GM12878 (cell line): ENCODE data around the gene CFAP65. TPM values are rescaled to one million over a fixed set of nuclear protein-coding genes. Genes with fewer than 3 reads are reported as not detected.

Source experiments
- ATAC-seq: fragments of 200-7000 bp; cut with Tn5 transposase; 3 replicates; pipeline ENCODE4 v1.9.1; 2020; ENCODE audit warnings: mild to moderate bottlenecking, moderate library complexity
- BruUV-seq: library from RNA; stranded (reverse); fragments of 400-500 nt; replicated peaks from 2 replicates; lab custom pipeline; 2021; lab: Mats Ljungman, UMichigan
- CTCF ChIA-PET: fragments of 300-600 bp; sonication (Branson Sonifier 250); formaldehyde crosslinking; extraction: SDS; loops from one replicate; lab custom pipeline; 2021; ENCODE audit warnings: inconsistent platforms; lab: Yijun Ruan, JAX
- POLR2A ChIA-PET: fragments of 350-600 bp; formaldehyde crosslinking; extraction: SDS; loops from one replicate; lab custom pipeline; 2021; ENCODE audit warnings: inconsistent platforms; lab: Charles Lee
- RAD21 ChIA-PET: fragments of 300-600 bp; sonication (Branson Sonifier 250); formaldehyde crosslinking; loops from one replicate; lab custom pipeline; 2023; ENCODE audit warnings: antibody characterized with exemption; ENCODE audit not compliant: unreplicated experiment; lab: Charles Lee
- SMC1A ChIA-PET: fragments of 300-600 bp; sonication (Branson Sonifier 250); formaldehyde crosslinking; loops from one replicate; lab custom pipeline; 2023; ENCODE audit not compliant: unreplicated experiment, uncharacterized antibody; lab: Charles Lee
- DNase-seq: peaks from one replicate; pipeline ENCODE4 v3.0.0-alpha.2; 2011; ENCODE audit warnings: low read depth, low spot score
- FAIRE-seq: peaks from 3 replicates; lab custom pipeline; 2011; peaks lifted over from hg19 to GRCh38; lab: Jason Lieb, UNC
- H2AFZ ChIP-seq: 2 replicates; pipeline ENCODE4 v1.6.0; 2011; ENCODE audit warnings: low read depth, low read length, control low read depth; ENCODE audit not compliant: control insufficient read depth
- H3K27ac ChIP-seq: 2 replicates; pipeline ENCODE4 v1.5.1; 2011; ENCODE audit warnings: control low read depth; ENCODE audit not compliant: control insufficient read depth, insufficient read depth
- H3K27me3 ChIP-seq, 2 experiments: replicated peaks in 1 of 2; 2 replicates each; pipeline versions ENCODE4 v1.6.0 to v1.6.1; 2011; ENCODE audit warnings: low read length in 1 of 2; ENCODE audit not compliant: control insufficient read depth in 2 of 2, insufficient read depth in 2 of 2
- H3K36me3 ChIP-seq, 2 experiments: 2 replicates each; pipeline ENCODE4 v1.5.1; 2011; ENCODE audit warnings: low read length in 1 of 2; ENCODE audit not compliant: control insufficient read depth in 2 of 2, insufficient read depth in 2 of 2
- H3K4me1 ChIP-seq: 2 replicates; pipeline ENCODE4 v1.6.1; 2011; ENCODE audit warnings: mild to moderate bottlenecking, low read length, moderate library complexity, mixed read lengths; ENCODE audit not compliant: control insufficient read depth, insufficient read depth
- H3K4me2 ChIP-seq: 2 replicates; pipeline ENCODE4 v1.6.0; 2011; ENCODE audit warnings: control low read depth; ENCODE audit not compliant: control insufficient read depth, insufficient read depth
- H3K4me3 ChIP-seq: fragments of 200-600 bp; sonication (generic); 2 replicates; pipeline ENCODE4 v1.5.1; 2016
- H3K79me2 ChIP-seq: 2 replicates; pipeline ENCODE4 v1.6.0; 2011; ENCODE audit warnings: low read length; ENCODE audit not compliant: control insufficient read depth, insufficient read depth
- H3K9ac ChIP-seq: 2 replicates; pipeline ENCODE4 v1.8.0; 2011; ENCODE audit warnings: low read length, control low read depth, mixed read lengths; ENCODE audit not compliant: control insufficient read depth, insufficient read depth
- H3K9me3 ChIP-seq: replicated peaks from 3 replicates; pipeline ENCODE4 v1.5.1; 2011; ENCODE audit warnings: mild to moderate bottlenecking, low read length; ENCODE audit not compliant: control insufficient read depth, insufficient read depth
- H4K20me1 ChIP-seq: 2 replicates; pipeline ENCODE4 v1.6.0; 2011; ENCODE audit not compliant: control insufficient read depth, insufficient read depth
- ATF7 ChIP-seq: fragments of 450-650 bp; IDR thresholded peaks from 2 replicates; pipeline ENCODE4 v1.6.1; 2016; ENCODE audit warnings: low read depth, mild to moderate bottlenecking
- JUND ChIP-seq: IDR thresholded peaks from 2 replicates; pipeline ENCODE4 v1.6.1; 2012; ENCODE audit warnings: low read depth, mild to moderate bottlenecking, low read length, improper control_type of control experiment, moderate library complexity
- MTA2 ChIP-seq: fragments of 450-650 bp; IDR thresholded peaks from 2 replicates; pipeline ENCODE4 v1.6.1; 2016; ENCODE audit warnings: low read depth, mild to moderate bottlenecking, moderate library complexity
- MYB ChIP-seq: fragments of 150-350 bp; IDR thresholded peaks from 2 replicates; pipeline ENCODE4 v1.6.1; 2014; ENCODE audit warnings: mild to moderate bottlenecking, low read depth, low read length, borderline replicate concordance
- NR2C2 ChIP-seq: IDR thresholded peaks from 2 replicates; pipeline ENCODE4 v1.6.1; 2011; ENCODE audit warnings: borderline replicate concordance, low read depth; ENCODE audit not compliant: control insufficient read depth, insufficient read length
- POLR2A ChIP-seq: IDR thresholded peaks from 2 replicates; pipeline ENCODE4 v1.6.1; 2011; ENCODE audit warnings: low read depth, mild to moderate bottlenecking, low read length
- POLR2AphosphoS2 ChIP-seq: IDR thresholded peaks from 2 replicates; pipeline ENCODE4 v1.6.1; 2011; ENCODE audit warnings: low read depth, mild to moderate bottlenecking, low read length, improper control_type of control experiment, moderate library complexity
- RBBP5 ChIP-seq: fragments of 200-600 bp; sonication (generic); conservative IDR thresholded peaks from 2 replicates; pipeline ENCODE4 v1.6.1; 2016
- ZBTB33 ChIP-seq: fragments of 450-650 bp; IDR thresholded peaks from 2 replicates; pipeline ENCODE4 v1.6.1; 2017; ENCODE audit warnings: mild to moderate bottlenecking
- ZNF217 ChIP-seq: fragments of 450-650 bp; IDR thresholded peaks from 2 replicates; pipeline ENCODE4 v1.6.1; 2017; ENCODE audit warnings: antibody characterized with exemption, mild to moderate bottlenecking
- ZNF592 ChIP-seq: fragments of 450-650 bp; IDR thresholded peaks from 2 replicates; pipeline ENCODE4 v1.6.1; 2017; ENCODE audit warnings: mild to moderate bottlenecking, moderate library complexity
- WGBS: methylation state at CpG from one replicate; pipeline ENCODE4 v1.1.6; 2016; ENCODE audit warnings: low lambda C conversion rate; ENCODE audit not compliant: insufficient replicate concordance, insufficient coverage; ENCODE audit errors: missing lambda C conversion rate; 5-methylcytosine and 5-hydroxymethylcytosine counted together
- in situ Hi-C: fragments of 300-500 bp; cut with MboI; formaldehyde crosslinking; loops from 9 replicates; pipeline ENCODE4 v1.14.3; 2018; ENCODE audit warnings: mixed read lengths
- intact Hi-C: fragments of 100-400 bp; cut with micrococcal nuclease; formaldehyde crosslinking; loops from one replicate; pipeline ENCODE4 v1.14.2; 2022; ENCODE audit not compliant: unreplicated experiment
- polyA plus RNA-seq, 11 experiments: library from polyadenylated mRNA; depleted of rRNA in 4 of 11; unstranded in 6 of 11; stranded (reverse) in 5 of 11; fragments of >200 nt; fragmentation: Nextera tagmentation in 4 of 11; fragmentation: Illumina TruSeq in 1 of 11; extraction: Ambion mirVana in 4 of 11; extraction: Trizol in 1 of 11; gene quantifications; 1 replicate in 1 of 11; 2 replicates in 10 of 11; pipeline versions ENCODE4 v1.2.1 to v1.2.3, GENCODE V29; 2011 to 2016; ENCODE audit warnings: inconsistent platforms in 2 of 11, missing spikeins in 2 of 11, low read depth in 1 of 11
- total RNA-seq, 4 experiments: library from RNA; depleted of rRNA in 3 of 4; stranded (reverse); fragments of >200 nt in 3 of 4; fragmentation: Illumina TruSeq in 1 of 4; extraction: Trizol in 1 of 4; gene quantifications; 2 replicates each; pipeline versions ENCODE4 v1.2.1 to v1.2.3, GENCODE V29; 2013 to 2021

CFAP65 gene
- total and polyA plus RNA-seq, 10 of the 15 experiments (the other 5 are each of a cell fraction or from before 2014, with no cell fraction given), result not detected

GRCh38 chr2:218992703-218993344, 48.5 kb downstream of the CFAP65 start:
- Histone ChIP-seq H3K9me3 (no peaks in the 10 kb centered on the region), H3K4me2 (no peak overlapping the region), H3K36me3 (no peaks in the 10 kb centered on the region), H3K27ac (no peak overlapping the region), H3K9ac (no peak overlapping the region), H2AFZ (no peak overlapping the region), H4K20me1 (peaks cover 3% of the 10 kb centered on the region; the same call in 1 of the 2 replicates), H3K27me3 (peaks cover 19 to 27% of the 10 kb centered on the region in 2 experiments; a peak in 3 of 4 replicates), H3K4me3 (no peak overlapping the region), H3K79me2 (no peaks in the 10 kb centered on the region), H3K4me1 (no peaks in the 10 kb centered on the region)
- no TSS peak for BruUV-seq
- ChIA-PET CTCF (no interaction called here), SMC1A (no interaction called here), RAD21 (no interaction called here), POLR2A (no interaction called here)
- FAIRE-seq (no peak), ATAC-seq (no peak), DNase-seq (no peak)
- in situ Hi-C loops, result no loop called here
- 19% methylated on average over 41 of the region's 44 CpGs for WGBS
- TF ChIP-seq POLR2A (no peak), MTA2 (no peak), ZNF592 (no peak), JUND (no peak), NR2C2 (no peak), ZNF217 (no peak), RBBP5 (no peak), ATF7 (no peak), ZBTB33 (no peak), MYB (no peak), POLR2AphosphoS2 (no peak)
- intact Hi-C loops, result no loop called here
